ENCODE results near the gene CAST. TPM values are rescaled to one million over a fixed set of nuclear protein-coding genes. Genes with fewer than 3 reads are reported as not detected.
A peak's percentile ranks its signal among the peaks of the same experiment; 100 is the strongest.

The CAST gene
- total and polyA plus RNA-seq, 4 experiments from 2014 or later = 24.0 to 207 (median 147) TPM

GRCh38 chr5:96706433-96707111, 44.4 kb downstream of the CAST start:
- no peaks in the 10 kb centered on the region for H3K9me3 Mint-ChIP-seq
- Histone ChIP-seq H3K36me3 (ENCODE audit: insufficient read depth, low read length) (no peaks in the 10 kb centered on the region), H3K4me1 (ENCODE audit: insufficient read depth, low read length) (peaks cover 23% of the 10 kb centered on the region), H3K27me3 (ENCODE audit: insufficient read depth, low read length) (no peaks in the 10 kb centered on the region), H3K9me3 (ENCODE audit: control insufficient read depth in 1 of 2, low read length in 2 of 2) (no peaks in the 10 kb centered on the region), H3K4me3 (ENCODE audit: low read length in 2 of 2) (no peak overlapping the region), H3K27ac (ENCODE audit: low read depth, low read length) (no peak overlapping the region)
- POLR2A ChIA-PET (ENCODE audit: partially characterized antibody) = no interaction called here
- DNase-seq = no peak
- H3K27me3 Mint-ChIP-seq = no peaks in the 10 kb centered on the region
- intact Hi-C loops (cut with micrococcal nuclease) = no loop called here
- CTCF ChIA-PET (ENCODE audit: partially characterized antibody) = interaction anchor here (0.6 to 0.8 kb wide), 2 partner anchors 29 to 375 kb away, joined by 3 read pairs; no protein-coding TSS in a partner anchor
- peaks cover 37 to 74% (median 52%) of the 10 kb centered on the region in 4 donors for H3K4me1 Mint-ChIP-seq
- no peak overlapping the region for H3K4me3 Mint-ChIP-seq
- peaks cover 0 to 12% of the 10 kb centered on the region in 2 donors for H3K36me3 Mint-ChIP-seq
- peak overlapping the region in 5 of 7 donors; percentile 3 to 70 (median 36) for H3K27ac Mint-ChIP-seq

- H3K4me1 Mint-ChIP-seq = peaks cover 37 to 74% (median 50%) of the 10 kb centered on the region in 4 donors
- CTCF ChIA-PET (ENCODE audit: partially characterized antibody) = interaction anchor here (1.1 to 1.2 kb wide), 2 partner anchors 97 to 104 kb away, joined by 3 to 4 read pairs; no protein-coding TSS in a partner anchor
Measured at GRCh38 chr5:96708600-96708999, 46.4 kb downstream of the CAST start.

GRCh38 chr5:96709152-96709821, 47.1 kb downstream of the CAST start:
- Histone ChIP-seq H3K9me3 (ENCODE audit: control insufficient read depth in 1 of 2, low read length in 2 of 2) (no peaks in the 10 kb centered on the region), H3K36me3 (ENCODE audit: insufficient read depth, low read length) (no peaks in the 10 kb centered on the region), H3K4me3 (ENCODE audit: low read length in 2 of 2) (no peak overlapping the region), H3K27ac (ENCODE audit: low read depth, low read length) (no peak overlapping the region), H3K27me3 (ENCODE audit: insufficient read depth, low read length) (no peaks in the 10 kb centered on the region), H3K4me1 (ENCODE audit: insufficient read depth, low read length) (peaks cover 11% of the 10 kb centered on the region)
- H3K4me1 Mint-ChIP-seq = peaks cover 34 to 71% (median 48%) of the 10 kb centered on the region in 4 donors
- POLR2A ChIA-PET (ENCODE audit: partially characterized antibody) = no interaction called here
- H3K9me3 Mint-ChIP-seq = no peaks in the 10 kb centered on the region
- H3K27me3 Mint-ChIP-seq = no peaks in the 10 kb centered on the region
- intact Hi-C loops (cut with micrococcal nuclease) = no loop called here
- peak overlapping the region in 1 of 7 donors; percentile 82 for H3K27ac Mint-ChIP-seq
- no peak for DNase-seq
- H3K4me3 Mint-ChIP-seq = no peak overlapping the region
- peaks cover 6 to 7% of the 10 kb centered on the region in 2 donors for H3K36me3 Mint-ChIP-seq
- CTCF ChIA-PET (ENCODE audit: partially characterized antibody) = interaction anchor here (1.1 to 1.2 kb wide), 3 partner anchors 33 to 105 kb away, joined by 3 to 4 read pairs (median 3); no protein-coding TSS in a partner anchor

More at GRCh38 chr5:96708600-96708999, 46.4 kb downstream of the CAST start:
- Mint-ChIP-seq H3K36me3 (peaks cover 6 to 8% of the 10 kb centered on the region in 2 donors), H3K27me3 (no peaks in the 10 kb centered on the region), H3K9me3 (no peaks in the 10 kb centered on the region), H3K27ac (peak overlapping the region in 3 of 7 donors; percentile 53 to 82 (median 54)), H3K4me3 (no peak overlapping the region)
- no peak overlapping the region for H3K27ac ChIP-seq (ENCODE audit: low read depth, low read length)
- H3K9me3 ChIP-seq (ENCODE audit: control insufficient read depth in 1 of 2, low read length in 2 of 2) = no peaks in the 10 kb centered on the region
- peaks cover 11% of the 10 kb centered on the region for H3K4me1 ChIP-seq (ENCODE audit: insufficient read depth, low read length)
- no peaks in the 10 kb centered on the region for H3K27me3 ChIP-seq (ENCODE audit: insufficient read depth, low read length)
- intact Hi-C loops (cut with micrococcal nuclease) = no loop called here
- no peak for DNase-seq
- no peak overlapping the region for H3K4me3 ChIP-seq (ENCODE audit: low read length in 2 of 2)
- H3K36me3 ChIP-seq (ENCODE audit: insufficient read depth, low read length) = no peaks in the 10 kb centered on the region
- POLR2A ChIA-PET (ENCODE audit: partially characterized antibody) = no interaction called here

- ChIA-PET CTCF (ENCODE audit: partially characterized antibody) (no interaction called here), POLR2A (ENCODE audit: partially characterized antibody) (interaction anchor here (0.6 kb wide), 1 partner anchor 48 kb away, joined by 4 read pairs; no protein-coding TSS in a partner anchor)
- peaks cover 10 to 19% of the 10 kb centered on the region in 2 donors for H3K36me3 Mint-ChIP-seq
- H3K9me3 Mint-ChIP-seq = no peaks in the 10 kb centered on the region
- no peak overlapping the region for H3K4me3 ChIP-seq (ENCODE audit: low read length in 2 of 2)
- no peaks in the 10 kb centered on the region for H3K9me3 ChIP-seq (ENCODE audit: control insufficient read depth in 1 of 2, low read length in 2 of 2)
- H3K4me1 Mint-ChIP-seq = peaks cover 40 to 75% (median 58%) of the 10 kb centered on the region in 4 donors
- H3K27ac ChIP-seq (ENCODE audit: low read depth, low read length) = no peak overlapping the region
- no peaks in the 10 kb centered on the region for H3K36me3 ChIP-seq (ENCODE audit: insufficient read depth, low read length)
- H3K4me1 ChIP-seq (ENCODE audit: insufficient read depth, low read length) = peaks cover 36% of the 10 kb centered on the region
- DNase-seq = no peak
- H3K4me3 Mint-ChIP-seq = no peak overlapping the region
- intact Hi-C loops (cut with micrococcal nuclease) = no loop called here
- H3K27me3 ChIP-seq (ENCODE audit: insufficient read depth, low read length) = no peaks in the 10 kb centered on the region
- H3K27ac Mint-ChIP-seq = peak overlapping the region; percentile 61 to 86 (median 68)
- H3K27me3 Mint-ChIP-seq = no peaks in the 10 kb centered on the region
Measured at GRCh38 chr5:96712100-96712746, 50.0 kb downstream of the CAST start.

- Mint-ChIP-seq H3K36me3 (peaks cover 17 to 20% of the 10 kb centered on the region in 2 donors), H3K9me3 (peaks cover 0 to 3% (median 0%) of the 10 kb centered on the region in 8 donors), H3K4me3 (peak overlapping the region in 5 of 8 donors; percentile 1 to 55 (median 14)), H3K4me1 (peaks cover 45 to 81% (median 61%) of the 10 kb centered on the region in 4 donors), H3K27ac (peak overlapping the region; percentile 89 to 97 (median 94)), H3K27me3 (no peaks in the 10 kb centered on the region)
- ChIA-PET POLR2A (ENCODE audit: partially characterized antibody) (interaction anchor here (1.1 to 1.7 kb wide), 2 partner anchors 52 to 93 kb away, joined by 5 to 14 read pairs; partner anchors contain the start of genes CAST and ERAP1), CTCF (ENCODE audit: partially characterized antibody) (interaction anchor here (0.5 to 2.7 kb wide), 7 partner anchors 9 to 895 kb away, joined by 3 to 10 read pairs (median 8); partner anchors contain the start of gene CAST)
- H3K27me3 ChIP-seq (ENCODE audit: insufficient read depth, low read length) = no peaks in the 10 kb centered on the region
- no peak overlapping the region for H3K4me3 ChIP-seq (ENCODE audit: low read length in 2 of 2)
- no peak for DNase-seq
- peaks cover 43% of the 10 kb centered on the region for H3K4me1 ChIP-seq (ENCODE audit: insufficient read depth, low read length)
- H3K9me3 ChIP-seq (ENCODE audit: control insufficient read depth in 1 of 2, low read length in 2 of 2) = no peaks in the 10 kb centered on the region
- intact Hi-C loops (cut with micrococcal nuclease) = no loop called here
- no peaks in the 10 kb centered on the region for H3K36me3 ChIP-seq (ENCODE audit: insufficient read depth, low read length)
- H3K27ac ChIP-seq (ENCODE audit: low read depth, low read length) = peak overlapping the region; percentile 65
Measured at GRCh38 chr5:96714450-96714849, 52.3 kb downstream of the CAST start.

GRCh38 chr5:96714951-96715451, 52.8 kb downstream of the CAST start:
- no peak overlapping the region for H3K4me3 ChIP-seq (ENCODE audit: low read length in 2 of 2)
- Mint-ChIP-seq H3K4me3 (peak overlapping the region in 6 of 8 donors; percentile 1 to 55 (median 17)), H3K36me3 (peaks cover 17 to 20% of the 10 kb centered on the region in 2 donors), H3K27me3 (no peaks in the 10 kb centered on the region), H3K9me3 (peaks cover 0 to 3% (median 0%) of the 10 kb centered on the region in 8 donors), H3K27ac (peak overlapping the region; percentile 89 to 97 (median 94)), H3K4me1 (peaks cover 46 to 82% (median 63%) of the 10 kb centered on the region in 4 donors)
- ChIA-PET POLR2A (ENCODE audit: partially characterized antibody) (interaction anchor here (1.1 to 1.7 kb wide), 2 partner anchors 53 to 93 kb away, joined by 5 to 14 read pairs; partner anchors contain the start of genes CAST and ERAP1), CTCF (ENCODE audit: partially characterized antibody) (interaction anchor here (0.5 to 2.7 kb wide), 7 partner anchors 10 to 895 kb away, joined by 3 to 10 read pairs (median 8); partner anchors contain the start of gene CAST)
- peak overlapping the region; percentile 65 for H3K27ac ChIP-seq (ENCODE audit: low read depth, low read length)
- no peaks in the 10 kb centered on the region for H3K9me3 ChIP-seq (ENCODE audit: control insufficient read depth in 1 of 2, low read length in 2 of 2)
- intact Hi-C loops (cut with micrococcal nuclease) = no loop called here
- H3K36me3 ChIP-seq (ENCODE audit: insufficient read depth, low read length) = no peaks in the 10 kb centered on the region
- H3K4me1 ChIP-seq (ENCODE audit: insufficient read depth, low read length) = peaks cover 47% of the 10 kb centered on the region
- H3K27me3 ChIP-seq (ENCODE audit: insufficient read depth, low read length) = no peaks in the 10 kb centered on the region
- peak; percentile 59 to 83 (median 71) for DNase-seq
